ENCODE measurements around the gene SEMA4D. TPM values are rescaled to one million over a fixed set of nuclear protein-coding genes. Genes with fewer than 3 reads are reported as not detected.

SEMA4D gene
- total and polyA plus RNA-seq, 9 of the 15 experiments (the other 6 are each of a cell fraction or from before 2014, with no cell fraction given) = 0.38 to 5.1 (median 1.8) TPM

DNA sequence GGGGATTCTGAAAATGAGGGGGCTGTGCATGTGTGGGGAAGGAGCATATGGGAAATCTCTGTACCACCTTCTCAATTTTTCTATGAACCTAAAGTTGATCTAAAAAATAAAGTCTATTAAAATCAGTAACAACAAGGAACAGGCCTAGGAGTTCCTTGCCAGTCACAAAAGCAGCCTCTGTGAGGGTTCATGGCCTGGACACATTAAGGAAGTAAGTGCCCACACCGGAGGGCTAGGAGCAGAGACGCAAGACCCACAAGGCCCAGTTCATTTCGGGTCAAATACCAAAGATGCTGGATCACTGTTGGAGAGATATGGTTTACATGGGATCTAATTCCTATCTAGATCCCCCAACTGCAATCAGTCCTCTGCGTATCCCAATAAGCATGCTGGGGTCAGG, 88.4 kb downstream of the SEMA4D start:
- Histone ChIP-seq H3K27me3 (ENCODE audit: control insufficient read depth in 2 of 2, insufficient read depth in 2 of 2, low read length in 2 of 2) (peaks cover 0 to 16% of the 10 kb centered on the region in 2 experiments; a peak in 3 of 5 replicates), H3K27ac (ENCODE audit: extremely low read depth, low read depth, low read length) (no peak overlapping the region), H3K9me3 (replicated peaks; ENCODE audit: control insufficient read depth, insufficient read depth, low read depth, low read length) (no peaks in the 10 kb centered on the region), H4K20me1 (replicated peaks; ENCODE audit: control insufficient read depth, insufficient read depth, low read length) (no peaks in the 10 kb centered on the region), H3K4me3 (no peak overlapping the region), H3K79me2 (ENCODE audit: control insufficient read depth, insufficient read depth, low read length) (no peaks in the 10 kb centered on the region), H2AFZ (ENCODE audit: low read depth, low read length) (no peak overlapping the region), H3K4me1 (replicated peaks in 1 of 2; ENCODE audit: control insufficient read depth in 2 of 2, insufficient read depth in 2 of 2, low read length in 2 of 2) (no peaks in the 10 kb centered on the region), H3K9ac (ENCODE audit: insufficient read depth in 1 of 2, low read depth in 2 of 2, low read length in 2 of 2) (no peak overlapping the region), H3K4me2 (ENCODE audit: insufficient read depth, low read length) (no peak overlapping the region), H3K36me3 (ENCODE audit: control insufficient read depth, insufficient read depth, low read length) (no peaks in the 10 kb centered on the region), H3K9me1 (ENCODE audit: control insufficient read depth, insufficient read depth, low read length) (no peaks in the 10 kb centered on the region)
- WGBS (ENCODE audit: insufficient coverage, low coverage, missing lambda C conversion rate) = 4% methylated on average over 4 of the region's 4 CpGs
- DNase-seq (ENCODE audit: extremely low read depth in 1 of 4, low spot score in 3 of 4) = no peak
- intact Hi-C loops (cut with micrococcal nuclease) (no loop called here), in situ Hi-C loops (cut with MboI) (no loop called here)
- ChIA-PET POLR2A (interaction anchor here (1.1 kb wide), 1 partner anchor 98 kb away, joined by 3 read pairs; no protein-coding TSS in a partner anchor), CTCF (ENCODE audit: low intra/inter-chr PET ratio) (no interaction called here)
- BruUV-seq (replicated peaks) = no TSS peak
- no peak for FAIRE-seq
- TF ChIP-seq TCF3 (CRISPR knock-in tag; IDR thresholded peaks at IDR 0.05) (no peak), USF2 (CRISPR knock-in tag; IDR thresholded peaks at IDR 0.05) (no peak), ZBTB34 (CRISPR knock-in tag; IDR thresholded peaks at IDR 0.05) (no peak), ZBED1 (IDR thresholded peaks at IDR 0.05) (no peak), DIDO1 (tag; IDR thresholded peaks at IDR 0.05; ENCODE audit: low read depth) (no peak), EHMT2 (IDR thresholded peaks at IDR 0.05) (no peak), ARID2 (IDR thresholded peaks at IDR 0.05) (no peak), NFATC3 (IDR thresholded peaks at IDR 0.05) (no peak), ZNF146 (CRISPR knock-in tag; IDR thresholded peaks at IDR 0.05; ENCODE audit: unreplicated experiment) (no peak), MLLT1 (IDR thresholded peaks at IDR 0.05) (no peak), ZNF24 (IDR thresholded peaks at IDR 0.05) (no peak)
- TF ChIP-seq, protein P1, sequence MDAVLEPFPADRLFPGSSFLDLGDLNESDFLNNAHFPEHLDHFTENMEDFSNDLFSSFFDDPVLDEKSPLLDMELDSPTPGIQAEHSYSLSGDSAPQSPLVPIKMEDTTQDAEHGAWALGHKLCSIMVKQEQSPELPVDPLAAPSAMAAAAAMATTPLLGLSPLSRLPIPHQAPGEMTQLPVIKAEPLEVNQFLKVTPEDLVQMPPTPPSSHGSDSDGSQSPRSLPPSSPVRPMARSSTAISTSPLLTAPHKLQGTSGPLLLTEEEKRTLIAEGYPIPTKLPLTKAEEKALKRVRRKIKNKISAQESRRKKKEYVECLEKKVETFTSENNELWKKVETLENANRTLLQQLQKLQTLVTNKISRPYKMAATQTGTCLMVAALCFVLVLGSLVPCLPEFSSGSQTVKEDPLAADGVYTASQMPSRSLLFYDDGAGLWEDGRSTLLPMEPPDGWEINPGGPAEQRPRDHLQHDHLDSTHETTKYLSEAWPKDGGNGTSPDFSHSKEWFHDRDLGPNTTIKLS (IDR thresholded peaks at IDR 0.05; ENCODE audit: borderline replicate concordance, low read depth) = no peak
- TF ChIP-seq, protein P2, sequence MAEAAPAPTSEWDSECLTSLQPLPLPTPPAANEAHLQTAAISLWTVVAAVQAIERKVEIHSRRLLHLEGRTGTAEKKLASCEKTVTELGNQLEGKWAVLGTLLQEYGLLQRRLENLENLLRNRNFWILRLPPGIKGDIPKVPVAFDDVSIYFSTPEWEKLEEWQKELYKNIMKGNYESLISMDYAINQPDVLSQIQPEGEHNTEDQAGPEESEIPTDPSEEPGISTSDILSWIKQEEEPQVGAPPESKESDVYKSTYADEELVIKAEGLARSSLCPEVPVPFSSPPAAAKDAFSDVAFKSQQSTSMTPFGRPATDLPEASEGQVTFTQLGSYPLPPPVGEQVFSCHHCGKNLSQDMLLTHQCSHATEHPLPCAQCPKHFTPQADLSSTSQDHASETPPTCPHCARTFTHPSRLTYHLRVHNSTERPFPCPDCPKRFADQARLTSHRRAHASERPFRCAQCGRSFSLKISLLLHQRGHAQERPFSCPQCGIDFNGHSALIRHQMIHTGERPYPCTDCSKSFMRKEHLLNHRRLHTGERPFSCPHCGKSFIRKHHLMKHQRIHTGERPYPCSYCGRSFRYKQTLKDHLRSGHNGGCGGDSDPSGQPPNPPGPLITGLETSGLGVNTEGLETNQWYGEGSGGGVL (CRISPR knock-in tag; IDR thresholded peaks at IDR 0.05) = no peak
- ATAC-seq = no peak

Measured in K562 (cell line).